HG03060 (cell line): ENCODE data around the gene YBEY.
"Not testable (repeated sequence)": the region's sequence is repeated elsewhere in the genome, so short reads cannot be mapped to it uniquely, and the experiment has no call there.

Source experiments
- ATAC-seq: cut with Tn5 transposase; IDR thresholded peaks from one replicate; pipeline ENCODE4 v1.9.1; 2021; ENCODE audit warnings: low read depth, moderate number of reproducible peaks; ENCODE audit not compliant: unreplicated experiment

Gene YBEY

GRCh38 chr21:46285761-46286647 lies at the start of gene YBEY:
Gene YBEY, plus strand, starts transcription at chr21:46286342. Its CDS starts 572 bp downstream, at chr21:46286914.
- ATAC-seq = peak; percentile 53

GRCh38 chr21:46237474-46237873 lies 48.7 kb upstream of the YBEY start:
- no peak for ATAC-seq

GRCh38 chr21:46239817-46240325 lies 46.3 kb upstream of the YBEY start:
- no peak for ATAC-seq

- ATAC-seq = not testable (repeated sequence)
Measured at GRCh38 chr21:46241577-46241976, 44.6 kb upstream of the YBEY start.

- no peak for ATAC-seq
Measured at GRCh38 chr21:46243325-46243724, 42.8 kb upstream of the YBEY start.

- ATAC-seq = no peak
Measured at GRCh38 chr21:46243960-46244361, 42.2 kb upstream of the YBEY start.

- ATAC-seq = no peak
Measured at GRCh38 chr21:46244602-46245001, 41.5 kb upstream of the YBEY start.

- ATAC-seq = no peak
Measured at GRCh38 chr21:46245213-46245915, 40.8 kb upstream of the YBEY start.

GRCh38 chr21:46246345-46246744 lies 39.8 kb upstream of the YBEY start:
- no peak for ATAC-seq

GRCh38 chr21:46247699-46248421 lies 38.3 kb upstream of the YBEY start:
- ATAC-seq = no peak

GRCh38 chr21:46248422-46248782 lies 37.7 kb upstream of the YBEY start:
- no peak for ATAC-seq

GRCh38 chr21:46248827-46249226 lies 37.3 kb upstream of the YBEY start:
- no peak for ATAC-seq

- ATAC-seq = no peak
Measured at GRCh38 chr21:46250146-46250725, 35.9 kb upstream of the YBEY start.

GRCh38 chr21:46252840-46253239 lies 33.3 kb upstream of the YBEY start:
- no peak for ATAC-seq

GRCh38 chr21:46253610-46254124 lies 32.5 kb upstream of the YBEY start:
- peak; percentile 53 for ATAC-seq

- no peak for ATAC-seq
Measured at GRCh38 chr21:46254208-46254975, 31.8 kb upstream of the YBEY start.

GRCh38 chr21:46255166-46255565 lies 31.0 kb upstream of the YBEY start:
- ATAC-seq = no peak

GRCh38 chr21:46255758-46256337 lies 30.3 kb upstream of the YBEY start:
- no peak for ATAC-seq

- no peak for ATAC-seq
Measured at GRCh38 chr21:46256501-46256994, 29.6 kb upstream of the YBEY start.
